Left cardiac atrium (tissue), 4 donors: ENCODE measurements around the gene YJEFN3. TPM values are rescaled to one million over a fixed set of nuclear protein-coding genes. Genes with fewer than 3 reads are reported as not detected.
A peak's percentile ranks its signal among the peaks of the same experiment; 100 is the strongest.

Experiments
- ATAC-seq, 2 donors: fragments of 200-7000 bp; cut with Tn5 transposase; one replicate each; pipeline ENCODE4 v1.9.1; 2020; ENCODE audit warnings: mild to moderate bottlenecking in 2 of 2, moderate library complexity in 2 of 2
- DNase-seq: peaks from one replicate; pipeline ENCODE4 v3.0.0-alpha.2; 2020
- intact Hi-C, 2 donors: fragments of 100-400 bp; cut with DNase I; formaldehyde crosslinking; loops; one replicate each; pipeline versions ENCODE4 v1.14.1 to v1.15.1; 2022 to 2023
- total RNA-seq, 2 donors: library from RNA; stranded (reverse); fragmentation: NEBNext Ultra II Directional; extraction: Animal tissue kit (Norgen Biotek cat#: 25700); gene quantifications; one replicate each; pipeline ENCODE4 v1.2.1, GENCODE V29; 2021
- donor health status: DM: no; HTN: yes; CAD: no.
- donor health status: DM: no; HTN: yes; CAD: no; lungs with severe emphysema.
- donor health status: DM: yes; HTN: yes; CAD: no.
- donor health status: Dilated cardiomyopathy.

YJEFN3 gene
- total RNA-seq, 2 donors from 2014 or later, result 2.7 to 2.9 TPM

- ATAC-seq (no peak), DNase-seq (peak; percentile 46)
- intact Hi-C loops, result no loop called here
Measured at GRCh38 chr19:19514881-19515641, 13.7 kb upstream of the YJEFN3 start, which contains the start of gene TSSK6. TSSK6 (minus strand) TSS chr19:19515548; CDS start chr19:19515427, 121 bp downstream.

DNA sequence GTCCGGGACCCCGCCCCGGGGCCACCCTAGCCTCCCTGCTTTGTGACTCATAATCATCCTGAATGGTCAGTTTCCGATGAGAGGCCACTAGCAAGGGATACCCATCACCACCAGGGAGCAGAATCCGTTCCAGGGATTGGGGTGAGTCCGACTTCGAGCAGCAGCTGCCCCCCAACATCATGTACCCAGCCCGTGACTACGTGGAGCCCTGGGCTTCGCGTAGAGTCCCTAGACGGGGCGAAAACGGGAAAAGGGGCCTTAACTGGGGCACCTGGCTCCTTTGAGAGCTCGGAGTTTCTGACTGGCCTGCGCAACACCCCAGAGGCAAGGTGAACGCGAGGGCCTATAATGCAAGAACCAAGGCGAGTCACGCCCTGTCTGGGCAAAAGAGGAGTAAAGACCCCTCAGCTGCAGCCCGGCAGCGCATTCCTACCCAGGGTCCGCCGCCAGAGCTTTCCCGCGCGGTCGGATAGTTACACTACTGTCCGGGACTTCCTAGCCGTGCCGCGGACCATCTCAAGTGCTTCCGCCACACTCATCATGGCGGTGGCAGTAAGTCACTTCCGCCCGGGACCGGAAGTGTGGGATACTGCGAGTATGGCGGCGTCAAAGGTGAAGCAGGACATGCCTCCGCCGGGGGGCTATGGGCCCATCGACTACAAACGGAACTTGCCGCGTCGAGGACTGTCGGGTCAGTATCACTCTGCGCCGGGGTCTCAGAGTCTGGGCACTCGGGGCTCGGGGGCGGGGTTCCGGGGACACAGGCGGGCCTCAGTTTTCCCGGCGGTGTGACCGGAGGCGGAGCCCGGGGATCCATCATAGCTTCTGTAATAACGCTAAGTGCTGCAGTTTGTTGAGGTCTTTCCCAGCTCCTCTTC is 12.8 kb upstream of the YJEFN3 start, which contains the start of gene NDUFA13:
TSS of gene NDUFA13 (plus strand) at position 584 of the 878 bp plus-strand sequence. CDS start at position 598, 14 bp downstream.
- DNase-seq, result peak; percentile 92
- ATAC-seq, result peak; percentile 94
- intact Hi-C loops, result no loop called here

- no peak for DNase-seq
- no peak for ATAC-seq
- intact Hi-C loops, result no loop called here
Measured at GRCh38 chr19:19517235-19517619, 11.5 kb upstream of the YJEFN3 start.

- no peak for ATAC-seq
- intact Hi-C loops, result no loop called here
Measured at GRCh38 chr19:19520989-19521388, 7.7 kb upstream of the YJEFN3 start.

DNA sequence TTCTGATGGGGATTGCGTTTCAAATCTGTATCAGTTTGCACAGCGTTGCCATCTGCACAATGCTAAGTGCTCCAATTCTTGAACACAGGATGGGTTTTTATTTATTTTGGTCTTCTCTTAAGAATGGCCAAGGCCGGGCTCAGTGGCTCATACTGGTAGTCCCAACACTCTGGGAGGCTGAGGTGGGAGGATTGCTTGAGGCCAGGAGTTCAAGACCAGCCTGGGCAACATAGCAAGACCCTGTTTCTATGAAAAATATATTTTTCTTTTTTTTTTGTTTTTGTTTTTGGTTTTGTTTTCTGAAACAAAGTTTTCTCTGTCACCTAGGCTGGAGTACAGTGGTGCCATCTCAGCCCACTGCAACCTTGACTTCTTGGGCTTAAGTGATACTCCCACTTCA is 5.5 kb upstream of the YJEFN3 start:
- ATAC-seq (peak in 1 of 2 donors; percentile 5), DNase-seq (no peak)
- intact Hi-C loops, result no loop called here

More at GRCh38 chr19:19520989-19521388, 7.7 kb upstream of the YJEFN3 start:
- DNase-seq, result no peak

- intact Hi-C loops, result no loop called here
- ATAC-seq (no peak), DNase-seq (no peak)
Measured at GRCh38 chr19:19524053-19524452, 4.7 kb upstream of the YJEFN3 start.

DNA sequence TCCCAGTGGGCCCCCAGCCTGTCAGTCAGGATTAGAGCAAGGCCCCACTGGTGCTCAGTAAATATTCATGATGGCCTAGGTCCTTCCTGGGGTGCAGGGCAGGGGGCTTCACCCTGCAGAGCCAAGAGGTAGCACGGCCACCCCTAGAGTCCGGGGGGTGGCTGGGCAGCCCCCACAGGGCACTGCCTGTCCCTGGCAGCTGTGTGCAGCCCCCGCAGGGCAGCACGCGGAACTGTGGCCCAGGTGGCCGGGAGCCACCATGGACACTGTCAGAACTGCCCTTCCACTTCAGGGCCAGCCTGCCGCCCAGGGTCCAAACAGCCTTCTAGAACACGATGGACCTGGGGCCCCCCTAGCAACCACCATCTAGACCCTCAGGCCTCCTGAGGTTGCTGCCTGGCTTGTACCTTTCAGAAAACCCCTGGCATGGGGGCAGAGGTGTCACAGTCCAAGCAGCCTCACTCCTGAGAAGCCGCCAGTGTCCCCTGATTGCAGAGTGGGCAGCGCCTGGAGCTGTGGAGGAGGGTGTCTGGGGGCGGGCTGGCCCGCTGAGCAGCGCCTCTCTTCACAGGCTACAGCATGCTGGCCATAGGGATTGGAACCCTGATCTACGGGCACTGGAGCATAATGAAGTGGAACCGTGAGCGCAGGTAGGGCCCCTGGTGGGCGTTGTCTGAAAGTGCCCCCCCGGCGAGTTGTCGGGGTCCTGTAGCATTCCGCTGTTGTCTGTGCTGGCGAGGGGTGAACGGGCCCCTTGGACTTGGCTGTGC is 2.9 kb upstream of the YJEFN3 start:
- ATAC-seq, result no peak
- intact Hi-C loops, result no loop called here
- DNase-seq, result no peak

DNA sequence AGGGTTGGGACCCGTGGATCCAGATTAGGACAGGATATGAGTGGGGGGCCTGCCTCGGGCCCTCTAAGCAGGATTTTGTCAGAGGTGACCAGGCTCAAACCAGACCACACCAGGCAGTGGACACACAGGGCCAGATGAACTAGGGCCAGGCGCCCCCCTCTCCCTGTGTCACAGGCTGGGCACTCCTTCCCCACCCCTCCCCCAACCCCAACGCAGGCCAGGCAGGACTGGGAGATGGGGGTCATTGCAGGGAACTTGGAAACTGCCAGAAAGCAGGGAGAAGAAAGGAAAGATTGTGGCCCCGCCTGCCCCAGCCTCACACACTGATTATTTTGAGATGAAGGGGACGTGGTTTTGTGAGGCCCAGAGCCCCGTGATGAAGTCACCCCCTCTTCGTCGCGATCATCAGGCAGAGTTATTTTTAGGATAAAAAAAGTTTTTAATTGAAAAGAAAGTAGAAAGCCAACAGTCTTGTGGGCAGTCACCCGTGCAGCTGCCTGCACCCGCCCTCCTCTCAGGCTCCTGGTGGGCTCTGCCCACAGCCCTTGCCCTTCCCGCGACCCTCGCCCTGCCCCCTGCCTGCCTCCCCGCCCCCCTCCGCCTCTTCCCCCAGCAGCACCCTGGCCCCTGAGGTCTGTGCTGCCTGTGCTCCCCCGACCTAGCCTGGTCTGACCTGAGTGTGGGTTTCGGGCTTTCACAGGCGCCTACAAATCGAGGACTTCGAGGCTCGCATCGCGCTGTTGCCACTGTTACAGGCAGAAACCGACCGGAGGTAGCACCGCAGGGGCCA is 1.9 kb upstream of the YJEFN3 start:
- DNase-seq, result no peak
- intact Hi-C loops, result no loop called here
- no peak for ATAC-seq

DNA sequence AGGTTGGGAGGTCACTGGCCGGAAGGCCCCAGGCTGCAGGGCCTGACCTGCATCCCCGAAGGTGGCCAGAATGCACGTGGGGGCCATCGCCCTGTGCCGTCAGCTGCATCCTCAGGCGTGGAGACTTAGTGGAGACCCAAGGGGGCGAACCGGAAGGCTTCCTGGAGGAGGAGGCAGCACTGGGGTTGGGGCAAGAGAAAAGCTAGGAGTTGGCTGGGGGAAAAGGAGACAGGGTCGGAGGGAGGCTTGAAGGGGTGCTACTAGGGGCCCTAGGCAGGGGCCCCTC is 1.4 kb upstream of the YJEFN3 start:
- no peak for DNase-seq
- intact Hi-C loops, result no loop called here
- ATAC-seq, result no peak

DNA sequence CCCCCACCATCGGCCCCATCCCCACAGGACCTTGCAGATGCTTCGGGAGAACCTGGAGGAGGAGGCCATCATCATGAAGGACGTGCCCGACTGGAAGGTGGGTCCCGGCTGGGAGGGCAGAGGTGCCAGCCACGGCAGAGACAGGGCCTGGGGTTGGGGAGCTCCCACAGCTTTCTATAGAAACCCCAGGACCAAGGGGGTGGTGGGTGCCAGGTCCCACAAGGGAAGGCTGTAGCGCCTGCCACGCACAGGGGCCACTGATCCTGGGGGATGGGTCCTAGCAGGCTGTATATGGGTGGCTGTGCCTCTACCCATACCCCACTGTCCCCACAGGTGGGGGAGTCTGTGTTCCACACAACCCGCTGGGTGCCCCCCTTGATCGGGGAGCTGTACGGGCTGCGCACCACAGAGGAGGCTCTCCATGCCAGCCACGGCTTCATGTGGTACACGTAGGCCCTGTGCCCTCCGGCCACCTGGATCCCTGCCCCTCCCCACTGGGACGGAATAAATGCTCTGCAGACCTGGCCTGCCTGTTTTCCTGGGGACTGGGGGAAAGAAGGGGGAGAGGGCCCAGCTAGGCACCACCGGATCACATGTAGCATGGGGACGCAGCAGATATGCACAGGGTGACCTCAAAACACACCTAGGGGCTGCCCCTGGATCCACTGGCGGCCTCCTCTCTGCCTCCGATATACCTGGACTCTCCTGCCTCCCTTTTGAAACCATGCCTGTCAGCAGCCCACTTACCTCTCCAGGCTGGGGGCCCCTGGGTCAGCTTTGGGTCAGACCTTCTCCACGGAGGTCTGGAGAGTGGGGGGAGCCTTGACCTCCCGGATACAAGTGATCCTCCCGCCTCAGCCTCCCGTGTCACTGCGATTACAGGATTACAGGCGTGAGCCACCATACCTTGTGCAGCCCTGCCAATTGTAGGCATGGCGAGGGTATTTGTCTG is 761 bp upstream of the YJEFN3 start:
- no peak for DNase-seq
- ATAC-seq, result no peak
- intact Hi-C loops, result no loop called here

GRCh38 chr19:19529783-19530422 is 1.2 kb downstream of the YJEFN3 start:
- intact Hi-C loops, result loop anchor here (5.0 kb wide), 2 partner anchors 117 to 427 kb away; no protein-coding TSS in a partner anchor
- no peak for ATAC-seq
- DNase-seq, result no peak

DNA sequence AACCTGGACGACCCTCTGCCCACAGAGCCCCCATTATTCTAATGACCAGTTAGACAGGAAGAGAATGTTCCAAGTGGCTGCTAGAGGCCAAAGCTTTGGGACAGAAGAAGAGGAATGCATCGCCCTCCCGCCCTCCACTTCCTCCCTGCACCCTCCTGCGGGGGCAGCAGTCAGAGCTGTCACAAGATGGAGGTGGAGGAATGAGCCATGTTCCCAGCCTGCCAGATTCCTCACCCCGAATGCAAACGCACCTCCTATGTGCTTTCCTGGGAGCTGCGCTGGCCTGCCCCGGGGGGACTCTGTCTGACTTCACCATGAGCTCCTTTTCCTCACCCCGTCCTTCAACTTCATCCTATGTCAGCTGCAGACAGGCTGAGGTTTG is 1.7 kb downstream of the YJEFN3 start:
- no peak for DNase-seq
- ATAC-seq, result no peak
- intact Hi-C loops, result loop anchor here (5.0 kb wide), 2 partner anchors 117 to 427 kb away; no protein-coding TSS in a partner anchor

GRCh38 chr19:19530889-19531288 is 2.2 kb downstream of the YJEFN3 start:
- DNase-seq (no peak), ATAC-seq (no peak)
- intact Hi-C loops, result loop anchor here (5.0 kb wide), 2 partner anchors 116 to 426 kb away; no protein-coding TSS in a partner anchor

DNA sequence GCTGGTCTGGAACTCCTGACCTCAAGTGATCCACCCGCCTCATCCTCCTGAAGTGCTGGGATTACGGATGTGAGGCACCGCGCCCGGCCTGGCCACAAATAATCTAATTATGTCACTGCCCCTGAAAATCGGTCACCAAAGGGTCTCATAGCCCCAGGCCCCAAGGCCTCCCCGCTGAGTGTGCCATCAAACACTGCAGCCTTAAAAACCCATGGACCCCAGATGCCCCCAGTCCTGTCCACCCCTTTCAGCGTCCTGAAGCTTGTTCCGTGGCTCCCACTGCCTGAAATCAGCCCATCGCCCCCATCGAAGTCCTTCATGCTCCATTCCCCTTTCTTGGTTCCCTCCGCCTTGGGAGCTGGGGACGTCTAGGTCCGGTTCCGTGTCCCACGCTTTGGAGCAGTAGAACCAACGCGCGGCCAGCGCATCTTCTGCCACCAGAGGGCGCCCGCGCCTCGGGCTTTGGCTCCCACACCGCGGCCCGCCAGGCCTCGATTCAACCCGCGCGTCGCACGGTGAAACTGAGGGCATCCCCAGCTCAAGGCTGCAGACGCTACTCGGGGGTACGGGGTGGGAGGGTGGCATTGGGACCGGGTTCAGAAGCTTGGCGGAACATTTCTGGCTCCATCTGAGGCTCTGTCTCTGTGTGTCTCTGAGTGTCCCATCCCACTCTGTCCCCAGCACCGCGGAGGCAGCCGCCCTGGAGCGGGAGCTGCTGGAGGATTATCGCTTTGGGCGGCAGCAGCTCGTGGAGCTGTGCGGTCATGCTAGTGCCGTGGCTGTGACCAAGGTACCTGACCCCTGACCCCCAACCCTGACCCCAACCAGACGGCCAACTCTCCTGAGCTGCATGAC is 3.5 kb downstream of the YJEFN3 start:
- DNase-seq (peak; percentile 90), ATAC-seq (peak; percentile 71 to 75)
- intact Hi-C loops, result loop anchor here (5.0 kb wide), 2 partner anchors 115 to 425 kb away; no protein-coding TSS in a partner anchor

DNA sequence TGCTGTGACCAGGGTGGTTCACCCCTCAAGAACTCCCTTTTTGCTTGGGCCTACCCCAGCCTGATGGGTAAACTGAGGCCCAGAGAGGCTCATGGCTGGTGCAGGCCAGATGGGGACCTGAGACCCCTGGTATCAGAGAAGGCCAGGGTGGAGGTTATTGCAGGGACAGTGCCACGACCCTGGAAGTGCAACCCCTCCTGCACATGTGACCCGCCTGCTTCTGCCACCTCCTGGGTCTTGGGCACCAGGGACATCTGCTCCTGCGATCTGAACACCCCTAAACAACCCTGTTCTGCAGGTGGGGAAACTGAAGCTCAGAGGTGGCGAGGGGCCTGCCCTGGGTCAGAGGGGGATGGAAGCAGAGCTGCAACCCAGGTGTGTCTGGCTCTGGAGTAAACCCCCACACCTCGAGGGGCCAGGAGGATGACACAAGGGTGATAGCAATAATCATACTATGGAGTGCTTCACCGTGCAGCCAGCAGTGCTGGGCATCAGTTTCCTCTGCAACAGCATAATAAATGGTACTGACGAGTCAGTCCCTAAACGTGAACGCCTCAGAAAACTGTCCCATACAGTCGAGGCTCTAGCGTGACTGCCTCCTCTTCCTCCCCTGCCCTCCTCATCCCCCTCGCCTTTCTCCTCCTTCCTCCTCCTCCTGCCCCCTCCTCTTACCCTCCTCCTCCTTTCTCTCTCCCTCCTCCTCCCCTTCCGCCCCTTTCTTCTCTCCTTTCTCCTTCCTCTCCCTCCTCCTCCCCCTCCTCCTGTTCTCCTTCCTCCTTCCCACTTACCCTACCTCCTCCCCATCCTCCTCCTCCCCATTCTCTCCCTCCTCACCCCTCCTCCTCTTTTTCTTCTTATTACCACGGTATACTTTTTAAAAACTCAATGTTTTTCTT is 4.3 kb downstream of the YJEFN3 start:
- intact Hi-C loops, result loop anchor here (1.0 to 5.0 kb wide), 3 partner anchors 111 to 424 kb away; no protein-coding TSS in a partner anchor
- no peak for ATAC-seq

More for the DNA sequence above, 4.3 kb downstream of the YJEFN3 start:
- no peak for DNase-seq
